Upper lobe of right lung (tissue), 1 donor: Measurements from ENCODE around the gene ASAP2. TPM values are rescaled to one million over a fixed set of nuclear protein-coding genes. Genes with fewer than 3 reads are reported as not detected.

ENCODE experiments used
- ATAC-seq: fragments of 200-7000 bp; cut with Tn5 transposase; one replicate; pipeline ENCODE4 v1.9.1; 2020; ENCODE audit warnings: mild to moderate bottlenecking, moderate library complexity
- DNase-seq: peaks from one replicate; pipeline ENCODE4 v3.0.0-alpha.2; 2020
- H3K27ac ChIP-seq: fragments of 200-600 bp; one replicate; pipeline ENCODE4 v1.8.0; 2022
- H3K27me3 ChIP-seq: fragments of 200-600 bp; one replicate; pipeline ENCODE4 v1.8.0; 2022; ENCODE audit warnings: mild to moderate bottlenecking
- H3K36me3 ChIP-seq: fragments of 200-600 bp; one replicate; pipeline ENCODE4 v1.8.0; 2022
- H3K4me1 ChIP-seq: fragments of 200-600 bp; one replicate; pipeline ENCODE4 v1.8.0; 2022
- H3K4me3 ChIP-seq: fragments of 200-600 bp; one replicate; pipeline ENCODE4 v1.8.0; 2022; ENCODE audit warnings: mild to moderate bottlenecking
- H3K9me3 ChIP-seq: fragments of 200-600 bp; one replicate; pipeline ENCODE4 v1.8.0; 2022
- CTCF ChIP-seq: fragments of 200-600 bp; IDR thresholded peaks from one replicate; pipeline ENCODE4 v1.8.0; 2022; ENCODE audit warnings: antibody characterized with exemption
- intact Hi-C: fragments of 100-400 bp; cut with DNase I; formaldehyde crosslinking; loops from one replicate; pipeline ENCODE4 v1.11.0; 2022
- total RNA-seq: library from RNA; stranded (reverse); fragmentation: NEBNext Ultra II Directional; extraction: Animal tissue kit (Norgen Biotek cat#: 25700); gene quantifications from one replicate; pipeline ENCODE4 v1.2.1, GENCODE V29; 2021
- donor health status: DM: no; HTN: yes; CAD: no; lungs with severe emphysema.

ASAP2 gene
- total RNA-seq, 1 donor from 2014 or later, result 30.9 TPM

DNA sequence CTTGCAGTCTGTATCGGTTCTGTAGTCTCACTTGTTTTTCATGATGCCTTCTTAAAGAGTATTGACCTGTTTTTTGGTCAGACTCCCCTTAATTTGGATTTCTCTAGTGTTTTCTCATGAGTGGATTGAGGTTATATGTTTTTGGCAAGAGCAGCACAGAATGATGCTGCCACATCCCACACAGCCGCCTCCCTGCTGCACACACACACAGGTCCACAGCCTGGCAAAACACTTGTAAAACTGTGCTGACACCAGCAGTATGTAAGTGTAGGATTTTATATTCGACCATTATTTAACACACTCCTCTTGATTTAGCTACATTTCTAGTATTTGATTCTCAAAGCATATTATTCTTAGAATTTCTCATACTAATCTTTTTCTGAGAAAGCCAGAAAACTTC lies 148.7 kb downstream of the ASAP2 start:
- no peak for TF ChIP-seq CTCF
- Histone ChIP-seq H3K27me3 (no peaks in the 10 kb centered on the region), H3K4me1 (no peaks in the 10 kb centered on the region), H3K36me3 (peaks cover 30% of the 10 kb centered on the region), H3K27ac (no peak overlapping the region), H3K9me3 (no peaks in the 10 kb centered on the region), H3K4me3 (no peak overlapping the region)
- DNase-seq (no peak), ATAC-seq (no peak)
- intact Hi-C loops, result no loop called here

- Histone ChIP-seq H3K36me3 (peaks cover 30% of the 10 kb centered on the region), H3K27me3 (no peaks in the 10 kb centered on the region), H3K9me3 (no peaks in the 10 kb centered on the region), H3K4me3 (peak overlapping the region; percentile 3), H3K4me1 (no peaks in the 10 kb centered on the region), H3K27ac (peak overlapping the region; percentile 17)
- ATAC-seq (no peak), DNase-seq (no peak)
- intact Hi-C loops, result no loop called here
- TF ChIP-seq CTCF, result no peak
Observed at GRCh38 chr2:9355716-9356115, 149.1 kb downstream of the ASAP2 start.

- ATAC-seq, result no peak
- Histone ChIP-seq H3K36me3 (peaks cover 30% of the 10 kb centered on the region), H3K27ac (no peak overlapping the region), H3K4me1 (no peaks in the 10 kb centered on the region), H3K27me3 (no peaks in the 10 kb centered on the region), H3K9me3 (no peaks in the 10 kb centered on the region), H3K4me3 (peak overlapping the region; percentile 3)
- intact Hi-C loops, result no loop called here
- no peak for DNase-seq
- no peak for TF ChIP-seq CTCF
Observed at GRCh38 chr2:9356261-9356660, 149.6 kb downstream of the ASAP2 start.

GRCh38 chr2:9358846-9359245 lies 152.2 kb downstream of the ASAP2 start:
- H3K9me3 ChIP-seq, result no peaks in the 10 kb centered on the region
- no peak overlapping the region for H3K27ac ChIP-seq
- no peaks in the 10 kb centered on the region for H3K27me3 ChIP-seq
- no peaks in the 10 kb centered on the region for H3K4me1 ChIP-seq
- intact Hi-C loops, result no loop called here
- DNase-seq (no peak), ATAC-seq (no peak)
- peaks cover 26% of the 10 kb centered on the region for H3K36me3 ChIP-seq
- TF ChIP-seq CTCF, result no peak
- H3K4me3 ChIP-seq, result no peak overlapping the region

DNA sequence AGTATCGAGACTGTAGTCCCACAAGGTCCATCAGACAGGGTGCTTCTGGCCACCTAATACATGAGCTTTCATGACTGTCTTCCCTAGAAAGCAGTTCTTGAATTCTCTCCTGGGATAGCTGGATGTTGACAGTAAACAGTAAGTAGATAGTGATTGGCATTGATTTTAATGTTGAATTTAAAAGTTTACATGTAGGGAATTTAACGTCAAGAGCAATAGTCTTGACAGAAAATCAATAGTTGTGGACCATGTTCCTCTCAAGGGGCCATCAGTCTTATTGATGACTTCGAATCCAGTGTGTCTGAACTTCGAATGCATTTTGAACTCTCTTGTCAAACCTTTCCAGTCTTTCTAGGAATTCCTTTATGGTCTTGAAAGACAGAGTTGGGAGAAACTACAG lies 152.9 kb downstream of the ASAP2 start:
- DNase-seq (no peak), ATAC-seq (no peak)
- peaks cover 26% of the 10 kb centered on the region for H3K36me3 ChIP-seq
- H3K27ac ChIP-seq, result no peak overlapping the region
- H3K4me3 ChIP-seq, result no peak overlapping the region
- intact Hi-C loops, result no loop called here
- H3K9me3 ChIP-seq, result no peaks in the 10 kb centered on the region
- no peaks in the 10 kb centered on the region for H3K4me1 ChIP-seq
- no peak for TF ChIP-seq CTCF
- H3K27me3 ChIP-seq, result no peaks in the 10 kb centered on the region

DNA sequence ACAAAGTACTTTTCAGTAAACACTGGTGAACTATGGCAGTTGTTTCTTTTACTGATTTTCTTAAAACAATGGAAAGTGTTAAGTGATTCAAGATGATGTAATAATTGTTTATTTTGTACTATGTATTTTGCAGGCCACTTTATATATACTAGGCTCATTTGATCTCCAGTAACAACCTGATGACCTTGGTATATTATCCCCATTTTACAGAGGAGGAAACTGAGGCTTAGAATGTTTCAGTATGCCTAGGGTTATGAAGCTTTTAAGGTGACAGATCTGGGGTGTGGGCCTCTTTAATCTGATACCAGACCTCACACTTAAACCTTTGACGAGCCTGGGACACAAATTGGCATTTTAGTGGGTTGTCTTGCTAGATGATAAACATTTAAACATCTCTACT lies 153.5 kb downstream of the ASAP2 start:
- no peak for ATAC-seq
- H3K27ac ChIP-seq, result no peak overlapping the region
- H3K36me3 ChIP-seq, result peaks cover 26% of the 10 kb centered on the region

More for the DNA sequence above, 153.5 kb downstream of the ASAP2 start:
- Histone ChIP-seq H3K4me1 (no peaks in the 10 kb centered on the region), H3K9me3 (no peaks in the 10 kb centered on the region), H3K27me3 (no peaks in the 10 kb centered on the region), H3K4me3 (no peak overlapping the region)
- no peak for DNase-seq
- no peak for TF ChIP-seq CTCF
- intact Hi-C loops, result no loop called here
